OCI-M1 (cell line): ENCODE measurements around the gene PRELP.
"Not testable (repeated sequence)": the region's sequence is repeated elsewhere in the genome, so short reads cannot be mapped to it uniquely, and the experiment has no call there.

Experiments
- DNase-seq: peaks from one replicate; lab custom pipeline; 2025; lab: John Stamatoyannopoulos, UW

PRELP gene

GRCh38 chr1:203475012-203475981 lies at the start of gene PRELP:
PRELP (plus strand) TSS chr1:203475806; CDS start chr1:203483185, 7,379 bp downstream.
- no peak for DNase-seq

- DNase-seq = no peak
Measured at GRCh38 chr1:203426366-203426765, 49.2 kb upstream of the PRELP start.

GRCh38 chr1:203426870-203427269 lies 48.7 kb upstream of the PRELP start:
- no peak for DNase-seq

- DNase-seq = no peak
Measured at GRCh38 chr1:203427451-203427850, 48.2 kb upstream of the PRELP start.

- no peak for DNase-seq
Measured at GRCh38 chr1:203428981-203429599, 46.5 kb upstream of the PRELP start.

- no peak for DNase-seq
Measured at GRCh38 chr1:203435615-203436014, 40.0 kb upstream of the PRELP start.

GRCh38 chr1:203437696-203438315 lies 37.8 kb upstream of the PRELP start:
- DNase-seq = peak; percentile 12

GRCh38 chr1:203439131-203439730 lies 36.4 kb upstream of the PRELP start:
- DNase-seq = no peak

GRCh38 chr1:203440771-203441170 lies 34.8 kb upstream of the PRELP start:
- DNase-seq = peak; percentile 33

GRCh38 chr1:203441766-203442165 lies 33.8 kb upstream of the PRELP start:
- no peak for DNase-seq

GRCh38 chr1:203442821-203443220 lies 32.8 kb upstream of the PRELP start:
- DNase-seq = no peak

GRCh38 chr1:203443296-203443695 lies 32.3 kb upstream of the PRELP start:
- DNase-seq = no peak

- no peak for DNase-seq
Measured at GRCh38 chr1:203444171-203444576, 31.4 kb upstream of the PRELP start.

GRCh38 chr1:203447151-203447550 lies 28.5 kb upstream of the PRELP start:
- DNase-seq = peak; percentile 14

- not testable (repeated sequence) for DNase-seq
Measured at GRCh38 chr1:203447598-203447997, 28.0 kb upstream of the PRELP start.

GRCh38 chr1:203448521-203449061 lies 27.0 kb upstream of the PRELP start:
- no peak for DNase-seq

- no peak for DNase-seq
Measured at GRCh38 chr1:203450001-203450400, 25.6 kb upstream of the PRELP start.

GRCh38 chr1:203450479-203451149 lies 25.0 kb upstream of the PRELP start:
- DNase-seq = no peak

- no peak for DNase-seq
Measured at GRCh38 chr1:203451836-203452784, 23.5 kb upstream of the PRELP start.

- DNase-seq = no peak
Measured at GRCh38 chr1:203453016-203453415, 22.6 kb upstream of the PRELP start.
